PC-9 (cell line): Measurements from ENCODE around the gene SUMF1. TPM values are rescaled to one million over a fixed set of nuclear protein-coding genes. Genes with fewer than 3 reads are reported as not detected.

ENCODE experiments used
- BruUV-seq: library from RNA; stranded (reverse); fragments of 400-500 nt; replicated peaks from 2 replicates; lab custom pipeline; 2021; lab: Mats Ljungman, UMichigan
- CTCF ChIA-PET: fragments of 300-600 bp; sonication (Branson Sonifier 250); formaldehyde crosslinking; loops from one replicate; lab custom pipeline; 2022; ENCODE audit warnings: antibody characterized with exemption; lab: Charles Lee
- POLR2A ChIA-PET: fragments of 300-600 bp; sonication (Branson Sonifier 250); formaldehyde crosslinking; loops from one replicate; lab custom pipeline; 2022; ENCODE audit warnings: antibody characterized with exemption; ENCODE audit not compliant: unreplicated experiment; lab: Charles Lee
- DNase-seq, 2 experiments: peaks; one replicate each; pipeline versions ENCODE4 v3.0.0 to v3.0.0-alpha.2; 2015 to 2022; ENCODE audit warnings: mixed read lengths in 1 of 2
- H2AFZ ChIP-seq: fragments of 200-600 bp; sonication (generic); 2 replicates; pipeline ENCODE4 v1.8.1; 2017; ENCODE audit warnings: antibody characterized with exemption
- H3F3A ChIP-seq: fragments of 200-600 bp; sonication (generic); 2 replicates; pipeline ENCODE4 v1.8.1; 2017; ENCODE audit warnings: antibody characterized with exemption, mild to moderate bottlenecking, low read depth; ENCODE audit not compliant: insufficient read depth
- H3K27ac ChIP-seq: fragments of 200-600 bp; sonication (generic); 2 replicates; pipeline ENCODE4 v1.6.1; 2016; ENCODE audit warnings: mixed run types
- H3K27me3 ChIP-seq: fragments of 200-600 bp; sonication (generic); 2 replicates; pipeline ENCODE4 v1.6.1; 2016; ENCODE audit warnings: low read depth, mixed run types; ENCODE audit not compliant: insufficient read depth
- H3K36me3 ChIP-seq: fragments of 200-600 bp; sonication (generic); 2 replicates; pipeline ENCODE4 v1.6.1; 2016; ENCODE audit warnings: low read depth, mixed run types
- H3K4me1 ChIP-seq: fragments of 200-600 bp; sonication (generic); replicated peaks from 2 replicates; pipeline ENCODE4 v1.6.1; 2016; ENCODE audit warnings: mixed run types; ENCODE audit not compliant: insufficient read depth
- H3K4me2 ChIP-seq: fragments of 200-600 bp; sonication (generic); 2 replicates; pipeline ENCODE4 v1.6.1; 2017; ENCODE audit warnings: mixed run types
- H3K4me3 ChIP-seq: fragments of 200-600 bp; sonication (generic); 2 replicates; pipeline ENCODE4 v1.6.1; 2016; ENCODE audit warnings: mixed run types
- H3K79me2 ChIP-seq: fragments of 200-600 bp; sonication (generic); 2 replicates; pipeline ENCODE4 v1.6.1; 2017; ENCODE audit warnings: low read depth, mixed run types
- H3K9me2 ChIP-seq: fragments of 200-600 bp; sonication (generic); 2 replicates; pipeline ENCODE4 v1.8.1; 2017; ENCODE audit warnings: mild to moderate bottlenecking; ENCODE audit not compliant: insufficient read depth
- H3K9me3 ChIP-seq: fragments of 200-600 bp; sonication (generic); 2 replicates; pipeline ENCODE4 v1.8.1; 2016; ENCODE audit warnings: low read depth; ENCODE audit not compliant: insufficient read depth
- H4K20me1 ChIP-seq: fragments of 200-600 bp; sonication (generic); 2 replicates; pipeline ENCODE4 v1.8.1; 2017; ENCODE audit not compliant: insufficient read depth
- EZH2 ChIP-seq: fragments of 200-600 bp; sonication (generic); IDR thresholded peaks from 2 replicates; pipeline ENCODE4 v1.8.0; 2017; ENCODE audit warnings: antibody characterized with exemption, low read depth
- intact Hi-C: fragments of 100-400 bp; cut with micrococcal nuclease; formaldehyde crosslinking; loops from one replicate; pipeline ENCODE4 v1.10.0; 2022; ENCODE audit not compliant: unreplicated experiment
- total RNA-seq: library from RNA; stranded (reverse); gene quantifications from 2 replicates; pipeline ENCODE4 v1.2.3, GENCODE V29; 2021
- TF ChIP-seq, protein P1 (sequence below): fragments of 200-600 bp; sonication (generic); conservative IDR thresholded peaks from 2 replicates; pipeline ENCODE4 v1.6.1; 2017; ENCODE audit warnings: mixed run types, antibody characterized with exemption, mild to moderate bottlenecking, moderate library complexity

The SUMF1 gene
- total RNA-seq, 1 experiment from 2014 or later, result 41.6 TPM

DNA sequence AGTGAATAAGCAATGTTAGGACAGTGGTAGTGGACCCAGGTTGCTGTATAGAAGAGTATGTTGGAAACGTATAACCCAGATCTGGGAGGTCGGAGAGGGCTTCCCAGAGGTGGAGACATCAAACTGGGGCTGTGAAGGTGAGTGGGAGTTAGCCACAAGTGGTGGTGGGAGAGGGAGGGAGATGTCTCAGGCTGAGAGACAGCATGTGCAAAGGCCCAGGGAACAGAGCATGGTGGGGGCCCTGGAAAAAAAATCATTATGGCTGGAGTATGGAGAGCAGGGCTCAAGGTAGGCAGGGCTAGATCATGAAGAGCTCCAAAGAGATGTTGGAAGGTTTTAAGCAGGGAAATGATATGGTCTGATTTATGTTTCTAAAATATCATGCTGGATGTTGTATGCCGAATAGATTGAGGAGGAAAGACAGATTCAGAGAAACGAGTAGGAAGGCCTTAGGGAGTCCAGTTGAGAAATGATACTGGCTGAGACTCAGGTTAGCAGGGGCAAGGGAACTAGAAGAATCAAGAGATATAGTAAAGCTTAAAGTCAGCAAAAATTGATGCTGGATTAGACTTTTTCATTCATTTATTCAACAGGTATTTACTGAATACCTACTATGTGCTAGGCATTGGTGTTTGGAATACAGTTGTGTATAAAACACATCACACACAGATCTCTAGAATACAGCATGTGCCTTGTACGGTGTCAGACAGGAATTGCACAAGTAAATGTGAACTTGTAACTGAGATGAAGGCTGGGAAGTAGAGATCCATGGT lies 43.1 kb upstream of the SUMF1 start:
- TF ChIP-seq EZH2, result no peak
- TF ChIP-seq, protein P1, sequence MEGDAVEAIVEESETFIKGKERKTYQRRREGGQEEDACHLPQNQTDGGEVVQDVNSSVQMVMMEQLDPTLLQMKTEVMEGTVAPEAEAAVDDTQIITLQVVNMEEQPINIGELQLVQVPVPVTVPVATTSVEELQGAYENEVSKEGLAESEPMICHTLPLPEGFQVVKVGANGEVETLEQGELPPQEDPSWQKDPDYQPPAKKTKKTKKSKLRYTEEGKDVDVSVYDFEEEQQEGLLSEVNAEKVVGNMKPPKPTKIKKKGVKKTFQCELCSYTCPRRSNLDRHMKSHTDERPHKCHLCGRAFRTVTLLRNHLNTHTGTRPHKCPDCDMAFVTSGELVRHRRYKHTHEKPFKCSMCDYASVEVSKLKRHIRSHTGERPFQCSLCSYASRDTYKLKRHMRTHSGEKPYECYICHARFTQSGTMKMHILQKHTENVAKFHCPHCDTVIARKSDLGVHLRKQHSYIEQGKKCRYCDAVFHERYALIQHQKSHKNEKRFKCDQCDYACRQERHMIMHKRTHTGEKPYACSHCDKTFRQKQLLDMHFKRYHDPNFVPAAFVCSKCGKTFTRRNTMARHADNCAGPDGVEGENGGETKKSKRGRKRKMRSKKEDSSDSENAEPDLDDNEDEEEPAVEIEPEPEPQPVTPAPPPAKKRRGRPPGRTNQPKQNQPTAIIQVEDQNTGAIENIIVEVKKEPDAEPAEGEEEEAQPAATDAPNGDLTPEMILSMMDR, result no peak
- Histone ChIP-seq H2AFZ (no peak overlapping the region), H3K9me2 (no peaks in the 10 kb centered on the region), H3F3A (no peaks in the 10 kb centered on the region), H3K79me2 (no peaks in the 10 kb centered on the region), H4K20me1 (no peaks in the 10 kb centered on the region), H3K4me3 (no peak overlapping the region), H3K27ac (no peak overlapping the region), H3K27me3 (no peaks in the 10 kb centered on the region), H3K36me3 (no peaks in the 10 kb centered on the region), H3K9me3 (no peaks in the 10 kb centered on the region), H3K4me1 (no peaks in the 10 kb centered on the region), H3K4me2 (no peak overlapping the region)
- no peak for DNase-seq
- ChIA-PET POLR2A (no interaction called here), CTCF (no interaction called here)
- intact Hi-C loops, result no loop called here
- no TSS peak for BruUV-seq

DNA sequence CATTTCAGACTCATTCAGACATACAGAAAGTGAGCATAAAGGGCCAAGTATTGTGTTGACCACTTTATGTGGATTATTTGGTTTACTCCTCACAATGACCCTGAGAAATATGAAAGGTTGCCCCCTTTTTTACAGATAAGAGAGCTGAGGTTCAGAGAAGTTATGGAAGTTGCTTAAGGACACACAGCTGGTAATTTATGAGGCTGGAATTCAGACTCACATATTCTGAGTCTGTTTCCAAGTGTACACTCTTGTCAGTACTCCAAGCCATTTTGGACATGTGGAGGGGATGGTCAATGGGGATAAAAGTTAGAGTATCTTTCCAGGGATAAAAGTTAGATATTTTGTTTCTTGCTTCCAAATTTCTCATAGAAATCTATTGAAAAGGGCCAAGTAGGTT lies 42.0 kb upstream of the SUMF1 start:
- ChIA-PET POLR2A (interaction anchor here (0.6 kb wide), 1 partner anchor 17 kb away, joined by 3 read pairs; no protein-coding TSS in a partner anchor), CTCF (no interaction called here)
- no peak for TF ChIP-seq EZH2
- TF ChIP-seq, protein P1, result no peak
- no peaks in the 10 kb centered on the region for H4K20me1 ChIP-seq
- BruUV-seq, result no TSS peak
- intact Hi-C loops, result no loop called here
- no peak overlapping the region for H3K27ac ChIP-seq
- no peak overlapping the region for H3K4me2 ChIP-seq
- H3K36me3 ChIP-seq, result no peaks in the 10 kb centered on the region
- no peak overlapping the region for H2AFZ ChIP-seq
- no peak for DNase-seq
- H3K4me1 ChIP-seq, result no peaks in the 10 kb centered on the region
- H3K79me2 ChIP-seq, result no peaks in the 10 kb centered on the region
- no peaks in the 10 kb centered on the region for H3K9me2 ChIP-seq
- H3K27me3 ChIP-seq, result no peaks in the 10 kb centered on the region
- H3K4me3 ChIP-seq, result no peak overlapping the region
- no peaks in the 10 kb centered on the region for H3F3A ChIP-seq
- H3K9me3 ChIP-seq, result no peaks in the 10 kb centered on the region

DNA sequence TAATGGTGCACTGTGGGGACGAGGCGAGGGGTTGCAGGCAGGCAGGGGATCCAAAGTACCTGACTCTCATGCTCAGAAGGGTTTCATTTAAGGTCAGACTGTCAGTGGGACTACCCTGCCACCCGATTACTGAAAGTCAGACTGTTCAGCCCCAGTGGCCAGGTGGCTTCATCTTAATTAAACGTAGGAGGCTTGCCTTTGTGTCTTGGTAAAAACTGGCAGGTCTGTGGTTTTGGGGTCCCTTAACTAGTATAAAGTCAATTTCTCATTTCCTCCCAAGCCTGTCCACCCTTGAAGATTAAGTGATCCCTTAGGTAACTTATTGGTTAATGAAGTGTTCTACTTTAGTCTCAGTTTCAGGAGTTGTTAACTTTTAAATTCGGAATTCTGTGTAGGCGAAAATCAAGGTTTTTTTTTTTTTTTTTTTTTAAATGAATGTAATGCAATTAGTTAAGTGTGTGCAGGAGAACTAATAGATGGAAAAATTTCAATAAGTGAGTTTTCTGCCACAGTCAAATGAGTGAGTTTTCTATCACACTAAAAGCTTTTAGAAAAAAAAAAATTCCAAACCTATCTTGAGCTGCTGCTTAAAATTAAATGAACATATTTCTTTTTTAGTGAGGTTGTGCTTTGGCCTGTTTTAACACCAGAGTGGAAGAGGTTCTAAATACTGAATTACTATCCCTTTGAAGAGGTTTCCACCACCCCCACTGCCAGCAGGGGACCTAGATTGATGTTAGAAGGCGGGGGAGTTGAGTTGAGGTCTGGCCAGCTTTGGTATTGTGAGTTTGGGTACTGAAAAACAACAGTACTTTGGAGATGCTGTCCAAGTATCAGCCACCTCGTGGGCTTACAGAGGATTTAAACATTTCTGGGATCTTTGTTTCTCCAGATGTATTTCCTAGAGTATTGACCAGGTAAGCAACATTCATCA lies 41.2 kb upstream of the SUMF1 start:
- BruUV-seq, result no TSS peak
- H3K4me3 ChIP-seq, result no peak overlapping the region
- no peaks in the 10 kb centered on the region for H3F3A ChIP-seq
- H2AFZ ChIP-seq, result no peak overlapping the region
- H3K27ac ChIP-seq, result no peak overlapping the region
- H3K9me2 ChIP-seq, result no peaks in the 10 kb centered on the region
- intact Hi-C loops, result no loop called here
- DNase-seq, result no peak
- no peaks in the 10 kb centered on the region for H3K36me3 ChIP-seq
- no peak for TF ChIP-seq EZH2
- TF ChIP-seq, protein P1, result no peak
- no peaks in the 10 kb centered on the region for H4K20me1 ChIP-seq
- H3K4me2 ChIP-seq, result no peak overlapping the region
- H3K9me3 ChIP-seq, result no peaks in the 10 kb centered on the region
- ChIA-PET CTCF (no interaction called here), POLR2A (no interaction called here)
- no peaks in the 10 kb centered on the region for H3K4me1 ChIP-seq
- no peaks in the 10 kb centered on the region for H3K27me3 ChIP-seq
- H3K79me2 ChIP-seq, result no peaks in the 10 kb centered on the region
